NAMALWA (cell line): ENCODE data around the gene RNF130.

Source experiments
- DNase-seq: peaks from one replicate; pipeline ENCODE4 v3.0.0-alpha.2; 2015; ENCODE audit warnings: low spot score

Gene RNF130, protein sequence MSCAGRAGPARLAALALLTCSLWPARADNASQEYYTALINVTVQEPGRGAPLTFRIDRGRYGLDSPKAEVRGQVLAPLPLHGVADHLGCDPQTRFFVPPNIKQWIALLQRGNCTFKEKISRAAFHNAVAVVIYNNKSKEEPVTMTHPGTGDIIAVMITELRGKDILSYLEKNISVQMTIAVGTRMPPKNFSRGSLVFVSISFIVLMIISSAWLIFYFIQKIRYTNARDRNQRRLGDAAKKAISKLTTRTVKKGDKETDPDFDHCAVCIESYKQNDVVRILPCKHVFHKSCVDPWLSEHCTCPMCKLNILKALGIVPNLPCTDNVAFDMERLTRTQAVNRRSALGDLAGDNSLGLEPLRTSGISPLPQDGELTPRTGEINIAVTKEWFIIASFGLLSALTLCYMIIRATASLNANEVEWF

DNA sequence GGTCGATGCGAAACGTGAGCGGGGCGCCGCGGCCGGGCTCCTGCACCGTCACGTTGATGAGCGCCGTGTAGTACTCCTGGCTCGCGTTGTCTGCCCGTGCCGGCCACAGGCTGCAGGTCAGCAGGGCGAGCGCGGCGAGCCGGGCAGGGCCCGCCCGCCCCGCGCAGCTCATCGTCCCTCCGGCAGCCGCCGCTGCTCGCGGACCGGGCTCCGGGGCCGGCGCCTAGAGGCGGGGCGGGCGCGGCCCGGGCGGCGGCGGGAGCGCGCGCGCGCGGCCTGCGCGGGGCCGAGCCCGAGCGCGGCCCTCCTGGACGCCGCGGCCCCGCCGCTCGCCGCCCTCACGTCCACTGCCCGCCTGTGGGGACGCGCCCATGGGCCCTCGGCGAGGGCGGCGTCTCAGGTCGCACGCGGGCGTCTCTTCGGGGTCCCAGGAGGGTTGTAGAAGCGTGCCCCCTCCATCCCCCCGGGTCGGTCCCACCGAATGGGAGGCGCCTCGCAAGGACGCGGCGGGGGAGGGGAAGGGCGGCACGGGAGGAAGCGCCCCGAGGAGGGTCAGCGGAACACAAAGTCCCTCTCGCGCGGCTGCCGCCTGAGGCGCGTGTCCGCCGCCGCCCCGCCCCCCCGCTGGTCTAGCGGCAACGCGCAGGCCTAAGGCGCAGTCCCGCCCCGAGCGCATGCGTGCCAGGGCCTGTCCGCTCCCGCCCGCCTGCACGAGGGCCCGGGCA lies at the start of gene RNF130:
RNF130 (minus strand) TSS at position 229 of the 725 bp plus-strand sequence; CDS start at position 172, 57 bp downstream.
- DNase-seq = no peak

DNA sequence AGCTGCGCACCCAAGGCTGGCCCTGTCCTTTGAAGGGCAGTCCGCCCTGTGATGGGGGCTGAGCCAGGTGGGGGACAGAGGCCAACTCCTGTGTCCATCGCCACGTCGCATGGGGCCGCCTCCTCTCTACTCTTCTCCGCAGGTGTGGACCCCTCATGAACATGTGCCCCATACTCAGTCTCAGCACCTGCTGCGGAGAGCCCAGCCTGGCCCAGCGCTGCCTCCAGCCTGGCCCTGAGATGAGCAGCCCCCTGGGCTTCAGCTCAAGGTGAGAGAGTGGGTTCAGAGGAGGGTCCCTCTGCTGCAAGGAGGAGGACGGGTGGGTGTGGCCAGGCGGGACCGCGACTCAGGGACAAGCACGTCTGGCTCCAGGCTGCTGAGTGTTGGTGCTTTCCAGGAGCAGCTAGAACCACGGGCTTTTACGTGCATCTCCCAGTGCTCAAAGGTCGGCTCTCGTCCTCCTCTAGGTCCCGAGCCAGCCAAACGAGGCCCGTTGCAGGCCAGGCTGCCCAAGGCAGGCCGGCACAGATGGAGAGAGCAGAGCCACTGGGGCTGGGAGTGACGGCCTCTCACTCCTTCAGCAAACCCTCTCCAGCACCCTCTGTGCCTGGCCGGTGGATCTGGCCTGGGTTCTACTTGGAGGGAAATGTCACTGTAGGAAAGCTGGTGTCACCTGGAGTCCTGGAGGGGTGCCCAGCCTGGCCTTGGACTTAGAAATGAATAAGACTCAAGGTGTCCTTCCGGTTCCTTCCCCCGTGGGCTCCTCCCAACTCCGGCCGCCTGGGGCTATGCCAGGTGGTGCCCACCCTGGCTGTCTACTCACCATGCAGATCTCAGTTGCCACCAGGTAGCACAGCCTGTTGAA lies 48.9 kb upstream of the RNF130 start:
- DNase-seq = no peak

DNA sequence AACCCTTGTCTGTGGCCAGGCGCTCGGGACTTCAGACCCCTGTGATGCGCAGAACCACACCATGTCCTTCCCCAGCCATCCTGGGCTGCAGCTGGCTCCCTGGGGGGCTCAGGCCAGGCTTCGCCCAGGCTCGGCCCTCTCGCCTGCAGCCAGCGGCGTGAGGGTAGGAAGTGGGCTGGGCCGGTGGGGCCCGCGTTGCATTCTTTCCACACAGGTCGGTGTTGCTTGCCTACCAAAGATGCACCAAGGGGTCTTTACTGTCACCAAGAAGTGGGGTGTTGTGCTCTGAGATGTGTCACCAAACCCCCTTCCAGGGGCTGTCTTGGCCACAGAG lies 48.3 kb upstream of the RNF130 start:
- DNase-seq = no peak

DNA sequence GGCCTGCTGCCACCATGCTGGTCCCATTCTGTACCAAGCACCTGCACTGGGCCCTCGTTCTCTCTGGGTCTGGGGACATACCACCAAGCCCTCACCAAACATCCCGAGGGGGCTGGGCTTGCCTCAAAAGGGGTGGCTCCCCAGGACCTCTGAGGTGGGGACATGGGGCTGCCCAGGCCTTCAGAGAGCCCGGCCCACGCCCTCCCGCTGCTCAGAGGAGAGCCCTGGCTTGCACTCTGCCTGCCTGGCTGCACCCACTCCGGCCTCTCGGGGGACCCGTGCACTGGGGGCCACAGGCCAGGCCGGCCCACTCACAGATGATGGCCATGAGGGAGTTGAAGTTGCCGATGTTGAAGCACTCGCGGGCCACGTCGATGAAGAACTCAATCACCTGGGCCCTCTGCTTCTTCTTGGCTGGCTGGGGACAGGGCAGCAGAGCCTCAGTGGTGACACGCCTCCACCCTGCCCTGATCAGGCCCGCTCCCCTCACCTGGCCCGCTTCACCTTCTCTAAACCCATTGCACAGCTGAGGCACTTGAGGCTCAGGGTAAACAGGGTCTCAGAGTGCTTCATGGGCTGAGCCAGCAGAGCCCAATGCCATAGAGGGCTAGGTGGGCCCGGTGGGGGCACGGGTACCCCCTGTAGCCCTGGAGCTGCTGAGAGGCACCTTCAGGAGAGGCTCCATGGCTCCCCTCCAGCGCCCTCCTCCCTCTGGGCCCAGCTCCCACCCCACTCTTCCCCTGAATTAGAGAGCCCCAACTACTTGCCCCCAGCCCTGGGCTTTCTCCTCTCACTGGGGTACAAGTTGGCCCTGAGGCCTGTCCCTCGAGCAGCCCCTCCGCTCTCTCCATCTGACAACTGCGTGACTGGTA lies 47.7 kb upstream of the RNF130 start:
- DNase-seq = no peak

DNA sequence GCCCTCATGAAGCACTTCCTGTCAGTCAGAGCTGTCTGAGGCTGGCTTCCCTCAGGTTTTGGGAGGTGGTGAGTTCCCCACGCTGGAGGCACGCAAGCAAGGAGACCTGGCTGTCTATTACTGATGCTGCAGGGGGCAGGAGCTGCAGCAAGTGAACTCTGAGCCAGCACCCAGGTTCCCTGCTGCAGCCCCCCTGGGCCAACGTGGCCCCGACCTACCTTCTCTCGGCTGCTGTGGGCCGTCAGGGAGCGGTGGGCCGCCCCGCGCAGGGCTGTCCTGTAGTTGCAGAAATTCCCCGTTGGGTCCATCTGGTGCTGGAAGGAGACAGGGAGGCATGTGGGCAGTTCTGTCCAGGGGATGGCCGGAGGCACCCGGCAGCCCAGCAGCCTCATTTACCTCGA lies 46.8 kb upstream of the RNF130 start:
- DNase-seq = no peak

DNA sequence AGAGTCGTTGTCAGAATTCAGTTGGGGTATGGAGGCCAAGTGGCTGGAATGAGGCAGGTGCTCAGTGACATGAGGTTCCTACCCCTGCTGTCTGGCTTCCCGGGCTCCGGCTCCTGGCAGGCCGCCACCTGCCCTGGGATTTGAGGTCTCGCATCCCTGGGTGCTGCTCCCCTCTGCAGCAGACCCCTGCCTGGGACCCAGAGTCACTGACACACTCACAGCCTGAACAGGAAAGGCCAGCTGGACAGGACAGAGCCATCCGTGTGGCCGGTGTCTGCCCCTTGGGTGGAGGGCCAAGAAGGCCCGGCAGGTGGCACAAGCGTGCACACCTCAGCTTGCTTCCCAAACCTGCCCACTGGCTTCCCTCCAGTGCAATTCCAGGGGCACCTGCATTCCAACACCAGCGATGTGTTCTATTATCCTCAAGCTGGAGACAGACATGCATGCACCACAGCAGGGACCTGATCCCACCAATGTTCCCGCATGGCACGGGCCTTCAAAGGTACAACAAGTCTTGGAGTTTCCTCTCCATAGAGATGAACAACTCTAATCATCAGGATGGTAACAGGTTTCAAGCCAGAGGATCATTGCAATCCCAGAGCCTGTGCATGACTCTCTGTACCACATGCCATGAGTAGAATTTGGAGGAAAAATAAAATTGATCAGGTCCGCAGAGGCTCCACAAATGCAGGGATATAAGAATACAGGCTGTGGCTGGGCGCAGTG lies 45.6 kb upstream of the RNF130 start:
- no peak for DNase-seq

DNA sequence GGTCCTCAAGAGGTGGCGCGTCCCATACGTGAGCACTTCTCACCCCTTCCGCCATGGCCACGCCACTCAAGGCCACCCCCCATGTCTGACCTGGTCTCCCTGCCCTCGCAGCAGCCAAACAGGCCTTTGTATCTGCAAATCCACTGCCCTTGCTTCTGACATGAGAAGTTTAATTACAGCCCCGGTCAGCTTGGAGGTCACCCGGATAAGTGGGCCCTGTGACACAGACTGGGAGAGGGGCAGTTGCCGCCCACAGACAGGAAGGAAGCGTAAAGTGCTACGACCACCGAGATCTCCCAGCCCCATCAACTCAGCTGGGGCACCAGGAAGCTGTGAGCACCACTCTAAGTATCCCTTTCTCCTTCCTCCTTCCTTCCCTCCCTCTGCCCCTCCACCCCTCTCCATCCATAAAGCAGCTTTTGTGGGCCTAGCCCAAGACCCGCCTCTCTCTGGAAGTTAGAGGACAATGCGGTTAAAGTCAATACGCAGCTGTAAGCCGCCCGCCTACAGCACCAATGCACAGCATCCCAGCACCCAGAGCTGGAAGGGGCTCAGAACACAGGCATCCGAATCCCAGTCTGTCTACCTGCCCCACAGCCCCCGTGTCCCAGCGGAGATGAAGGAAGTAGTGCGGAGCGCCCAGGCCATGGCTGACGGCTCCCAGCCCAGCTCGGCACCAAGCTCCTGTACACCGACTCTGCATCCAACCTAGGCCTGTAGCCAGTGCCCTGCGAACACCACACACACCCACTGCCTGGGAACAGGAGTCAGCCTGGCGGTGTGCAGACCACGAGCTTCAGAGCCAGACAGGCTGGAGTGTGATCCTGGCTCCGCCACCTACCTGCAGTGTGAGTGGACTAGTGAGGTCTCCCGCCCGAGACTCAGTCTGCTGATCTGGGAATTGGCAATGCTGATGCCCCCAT lies 44.8 kb upstream of the RNF130 start:
- no peak for DNase-seq

DNA sequence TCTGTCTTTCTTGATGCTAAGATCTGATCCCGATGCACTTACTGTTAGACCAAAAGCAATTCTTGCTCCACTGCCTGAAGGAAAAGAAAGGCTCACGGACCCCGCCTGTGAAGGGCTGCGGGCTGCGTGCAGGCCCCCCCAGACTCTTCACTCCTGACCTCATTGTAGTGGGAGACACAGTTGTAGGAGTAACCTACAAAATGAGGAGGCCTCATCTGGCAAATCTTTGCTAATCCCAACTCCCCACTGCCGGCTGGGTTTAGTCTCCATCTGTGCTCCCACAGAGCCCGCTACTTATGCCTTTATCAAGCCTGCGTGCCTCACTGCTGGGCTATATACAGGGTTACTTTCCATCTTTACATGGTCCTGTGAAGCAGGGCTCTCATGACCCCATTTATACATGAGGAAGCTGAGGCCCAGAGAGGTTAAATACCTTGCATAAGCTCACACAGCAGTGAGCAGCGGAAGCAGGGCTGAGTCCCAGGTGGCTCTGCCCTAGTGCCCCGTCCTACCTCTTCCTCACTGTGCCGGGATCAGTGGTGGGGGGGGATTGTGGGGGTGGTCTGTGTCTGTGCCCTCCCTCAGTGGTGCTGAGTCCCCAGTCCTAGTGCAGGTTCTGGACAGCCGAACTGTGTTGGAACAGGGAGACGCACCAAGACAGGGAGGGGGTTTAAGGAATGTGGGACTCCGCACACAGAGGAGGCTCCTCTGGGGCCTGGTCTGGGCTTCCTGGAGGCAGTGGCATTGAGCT lies 43.9 kb upstream of the RNF130 start:
- no peak for DNase-seq

DNA sequence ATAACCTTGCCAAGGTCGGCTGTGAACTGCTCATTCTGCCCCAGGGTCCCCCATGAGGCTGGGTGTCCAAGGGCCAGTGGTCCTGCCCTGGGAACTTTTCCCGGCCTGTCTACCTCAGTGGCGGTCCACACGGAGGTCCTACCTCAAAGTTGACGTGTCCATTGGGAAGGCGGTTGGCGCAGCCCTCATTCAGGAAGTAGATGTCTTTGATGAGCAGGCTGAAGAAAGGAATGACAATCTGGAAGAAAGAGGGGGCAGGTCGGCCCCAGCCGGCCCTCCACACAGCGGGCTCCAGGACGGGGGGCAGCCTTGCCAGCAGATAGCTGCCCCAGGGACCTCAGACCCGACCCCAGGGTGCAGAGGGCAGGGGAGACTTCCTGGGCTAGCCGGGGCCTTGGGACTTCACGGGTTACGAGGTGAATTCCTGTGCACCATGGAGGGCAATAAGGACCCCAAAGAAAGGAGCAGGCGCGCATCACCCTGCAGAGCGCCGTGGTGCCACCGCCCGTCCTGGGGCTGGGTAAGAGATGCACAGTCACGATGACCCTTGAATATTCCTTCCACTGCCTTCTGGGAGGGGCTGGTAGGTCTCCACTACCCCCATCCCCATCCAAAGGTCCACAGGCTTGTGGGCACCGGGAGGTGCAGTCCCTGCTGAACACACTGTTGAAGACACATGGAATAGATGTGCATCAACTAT lies 42.9 kb upstream of the RNF130 start:
- no peak for DNase-seq

DNA sequence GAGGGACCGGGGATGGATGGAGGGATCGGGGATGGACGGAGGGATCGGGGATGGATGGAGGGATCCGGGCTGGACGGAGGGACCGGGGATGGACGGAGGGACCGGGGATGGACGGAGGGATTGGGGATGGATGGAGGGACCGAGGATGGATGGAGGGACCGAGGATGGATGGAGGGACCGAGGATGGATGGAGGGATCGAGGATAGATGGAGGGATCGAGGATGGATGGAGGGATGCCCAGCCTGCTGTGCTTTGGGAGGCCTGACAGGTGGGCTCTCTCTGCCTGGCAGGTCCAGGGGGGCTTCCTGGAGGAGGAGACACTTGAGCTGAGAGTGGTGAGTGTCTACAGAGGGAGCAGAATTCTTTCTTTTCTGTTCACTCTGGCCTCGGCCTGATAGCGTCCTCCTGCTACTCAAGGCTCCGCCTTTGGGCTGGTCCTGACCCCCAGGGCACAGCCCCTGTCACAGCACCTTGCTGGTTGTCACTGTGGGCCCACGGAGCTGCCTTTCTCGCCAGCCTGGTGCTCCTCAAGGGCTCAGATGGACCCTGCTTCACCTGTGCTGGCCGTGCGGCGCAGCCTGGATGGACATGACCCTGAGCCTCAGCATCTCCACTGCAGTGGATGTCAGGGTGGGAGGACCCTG lies 42.2 kb upstream of the RNF130 start:
- DNase-seq = no peak

DNA sequence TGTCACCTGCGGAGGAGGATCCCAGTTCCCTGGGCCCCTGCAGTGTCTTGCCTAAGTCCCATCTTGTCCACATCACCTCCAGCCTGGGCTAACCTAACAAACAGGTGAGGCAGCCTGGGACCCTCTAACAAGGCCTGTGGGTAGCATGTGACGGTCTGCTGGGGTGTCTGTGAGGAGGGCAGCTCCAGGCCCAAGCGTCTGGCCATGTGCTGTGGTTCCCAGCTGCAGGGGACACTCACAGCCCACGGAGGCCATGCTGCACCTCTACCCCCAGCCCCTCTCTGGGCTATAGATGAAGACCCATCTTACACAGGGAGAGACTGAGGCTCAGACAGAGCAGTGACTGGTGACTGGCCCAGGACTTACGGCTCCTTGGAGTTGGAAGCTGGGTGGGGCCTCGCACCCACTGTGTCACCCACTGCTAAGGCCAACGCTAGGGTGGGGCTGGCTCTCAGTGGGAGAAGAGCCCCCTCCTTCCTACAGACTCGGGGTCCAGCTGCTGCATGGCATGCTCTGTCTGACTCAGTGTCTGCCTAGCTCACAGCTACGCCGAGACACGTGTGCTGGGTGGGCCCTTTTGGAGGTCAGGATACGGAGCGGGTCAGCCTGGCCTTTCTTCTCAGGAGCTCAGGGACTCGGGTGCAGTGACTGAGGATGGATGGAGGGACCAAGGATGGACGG lies 40.8 kb upstream of the RNF130 start:
- no peak for DNase-seq

DNA sequence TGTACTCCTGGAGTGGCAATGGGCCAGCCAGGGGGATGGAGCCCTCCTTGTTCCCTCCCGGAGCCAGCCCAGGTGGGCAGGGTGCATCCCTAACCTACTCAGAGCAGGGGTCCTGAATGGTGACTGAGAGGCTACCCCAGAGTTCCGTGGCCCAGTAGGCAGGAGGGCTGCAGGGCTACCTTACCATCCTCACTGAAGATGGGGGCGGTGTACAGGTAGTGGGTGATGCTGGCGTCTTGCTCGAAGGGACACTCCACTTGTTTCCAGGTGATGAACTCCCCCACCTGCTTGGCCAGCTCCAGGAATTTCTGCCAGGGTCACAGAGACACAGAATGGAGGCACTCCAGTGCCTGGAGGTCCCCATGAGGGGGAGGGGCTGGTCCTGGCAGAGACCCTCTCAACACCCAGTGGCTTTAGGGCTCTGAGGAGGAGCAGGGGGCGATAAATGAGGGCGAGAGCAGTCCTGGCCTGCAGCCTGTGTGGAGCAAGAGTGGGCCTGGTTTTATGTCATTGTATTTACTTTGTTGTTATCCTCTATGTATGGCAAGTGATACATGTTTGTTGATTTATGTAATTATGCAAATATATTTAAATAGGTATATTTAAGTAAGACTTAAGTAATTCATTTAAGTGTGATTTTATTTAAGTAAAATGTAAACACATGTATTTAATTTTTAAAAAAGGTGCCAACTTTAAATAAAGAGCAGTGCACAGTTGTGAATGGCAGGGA lies 39.9 kb upstream of the RNF130 start:
- no peak for DNase-seq

DNA sequence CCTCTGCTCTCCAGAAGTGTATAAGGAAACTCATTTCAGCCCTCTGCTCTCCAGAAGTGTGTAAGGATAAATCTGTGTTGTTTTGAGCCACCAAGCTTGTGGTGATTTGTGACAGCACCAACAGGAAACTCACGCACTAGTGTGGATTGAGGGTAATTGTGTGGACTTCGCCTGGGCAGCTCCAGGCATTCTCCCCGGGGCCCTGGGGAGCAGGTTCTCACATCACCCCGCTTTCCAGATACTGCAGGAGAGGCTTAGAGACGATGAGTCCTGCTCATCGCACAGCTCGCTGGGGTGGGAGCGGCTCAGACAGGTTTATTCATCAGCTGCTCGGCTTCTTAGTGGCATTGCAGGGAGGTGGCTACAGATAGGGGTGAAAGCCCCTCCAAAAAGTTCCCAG lies 38.4 kb upstream of the RNF130 start:
- no peak for DNase-seq

DNA sequence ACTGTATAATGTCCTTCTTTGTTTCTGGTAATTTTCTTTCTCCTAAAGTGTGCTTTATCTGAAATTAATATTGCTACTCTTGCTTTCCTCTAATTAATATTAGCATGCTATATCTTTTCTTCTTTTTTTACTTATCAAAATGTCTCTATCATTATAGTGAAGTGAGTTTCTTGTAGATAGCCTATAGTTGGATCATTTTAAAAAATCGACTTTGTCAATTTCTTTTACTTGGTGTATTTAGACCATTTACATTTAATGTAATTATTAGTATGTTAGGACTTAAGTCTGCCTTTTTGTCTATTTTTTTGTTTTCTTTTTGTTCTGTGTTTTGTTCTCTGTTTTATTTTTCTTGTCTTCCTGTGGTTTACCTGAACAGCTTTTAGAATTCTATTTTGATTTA lies 35.4 kb upstream of the RNF130 start:
- no peak for DNase-seq

DNA sequence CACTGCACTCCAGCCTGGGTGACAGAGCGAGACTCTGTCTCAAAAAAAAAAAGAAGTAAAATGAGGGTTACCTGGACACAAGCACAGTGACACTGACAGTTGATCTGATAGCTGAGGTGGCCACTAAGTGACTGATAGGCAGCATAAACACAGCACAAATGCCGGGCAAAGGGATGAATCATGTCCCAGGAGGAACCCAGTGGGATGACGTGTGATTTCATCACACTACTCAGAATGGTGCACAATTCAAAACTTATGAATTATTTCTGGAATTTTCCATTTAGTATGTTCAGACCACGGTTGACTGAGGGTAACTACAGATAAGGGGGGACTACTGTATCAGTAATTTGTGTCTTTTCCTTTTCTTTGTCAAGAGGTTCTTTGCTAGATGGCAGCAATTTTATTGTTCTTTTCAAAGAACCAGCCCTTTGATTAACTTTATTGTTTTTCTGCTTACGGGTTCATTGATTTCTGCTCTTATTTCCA lies 34.3 kb upstream of the RNF130 start:
- DNase-seq = no peak

DNA sequence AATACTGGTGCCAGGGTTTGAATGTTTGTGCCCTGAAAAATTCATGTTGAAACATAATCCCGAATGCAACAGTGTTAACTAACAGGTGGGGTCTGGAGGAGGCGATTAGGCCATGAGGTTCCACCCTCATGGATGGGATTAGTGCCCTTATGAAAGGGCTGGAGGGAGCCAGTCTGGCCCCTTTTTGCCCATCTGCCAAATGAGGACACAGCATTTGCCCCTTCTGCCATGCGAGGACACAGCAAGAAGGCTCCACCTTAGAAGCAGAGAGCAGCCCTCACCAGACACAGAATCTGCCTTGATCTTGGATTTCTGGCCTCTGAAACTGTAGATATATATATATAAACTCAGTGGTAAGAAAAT lies 32.6 kb upstream of the RNF130 start:
- DNase-seq = no peak
